Ovary (tissue), 3 donors: ENCODE results near the gene MCM3AP.

ENCODE experiments used
- CTCF ChIP-seq, 3 donors: fragments of 450-650 bp in 2 of 3; fragments of 200-600 bp in 1 of 3; IDR thresholded peaks; one replicate each; pipeline versions ENCODE4 v1.5.1 to v1.8.0; 2016 to 2022; ENCODE audit warnings: antibody characterized with exemption in 3 of 3, mild to moderate bottlenecking in 1 of 3
- POLR2A ChIP-seq: fragments of 450-650 bp; IDR thresholded peaks from one replicate; pipeline ENCODE4 v1.6.1; 2017; ENCODE audit warnings: antibody characterized with exemption, mild to moderate bottlenecking, moderate library complexity
- donor health status: DM: no; HTN: no; CAD: no.

- no peak for TF ChIP-seq POLR2A
- no peak for TF ChIP-seq CTCF (IDR thresholded peaks at IDR 0.05)
These were observed 91.5 kb downstream of the MCM3AP start for GRCh38 chr21:46193829-46194373.
